ENCODE measurements around the gene GRIK1.

GRIK1 gene

GRCh38 chr21:29951911-29952310 lies 12.1 kb upstream of the GRIK1 start:
- Histone ChIP-seq H3K9me3 (ENCODE audit: control insufficient read depth, insufficient read depth, low read depth, low read length) (no peaks in the 10 kb centered on the region), H3K4me3 (ENCODE audit: low read depth, low read length) (no peak overlapping the region), H3K27ac (ENCODE audit: extremely low read depth, low read depth, low read length) (no peak overlapping the region), H3K36me3 (ENCODE audit: control insufficient read depth in 2 of 2, insufficient read depth in 1 of 2, low read length in 2 of 2) (no peaks in the 10 kb centered on the region), H3K4me1 (ENCODE audit: control insufficient read depth, insufficient read depth, low read length) (no peaks in the 10 kb centered on the region)
- POLR2A ChIA-PET: no interaction called here
- CTCF ChIA-PET: no interaction called here
- TF ChIP-seq ZNF112 (tag by site-specific recombination; IDR thresholded peaks at IDR 0.05) (no peak), ZNF623 (tag by site-specific recombination; IDR thresholded peaks at IDR 0.05) (no peak), ZNF184 (tag by site-specific recombination; IDR thresholded peaks at IDR 0.05) (no peak), ZNF155 (tag by site-specific recombination; IDR thresholded peaks at IDR 0.05) (no peak), ZNF391 (tag by site-specific recombination; IDR thresholded peaks at IDR 0.05; ENCODE audit: borderline replicate concordance, low read depth) (no peak), ZNF658 (tag by site-specific recombination; IDR thresholded peaks at IDR 0.05) (no peak), ZNF777 (tag by site-specific recombination; IDR thresholded peaks at IDR 0.05; ENCODE audit: borderline replicate concordance) (no peak), ZNF600 (tag by site-specific recombination; IDR thresholded peaks at IDR 0.05) (no peak), ZNF510 (tag by site-specific recombination; IDR thresholded peaks at IDR 0.05; ENCODE audit: insufficient replicate concordance) (no peak), SP7 (tag by site-specific recombination; IDR thresholded peaks at IDR 0.05) (no peak), ZSCAN18 (tag by site-specific recombination; IDR thresholded peaks at IDR 0.05) (no peak), EGR2 (tag by site-specific recombination; IDR thresholded peaks at IDR 0.05; ENCODE audit: low read depth) (no peak), ZNF529 (tag by site-specific recombination; IDR thresholded peaks at IDR 0.05; ENCODE audit: insufficient replicate concordance) (no peak), PATZ1 (tag by site-specific recombination; IDR thresholded peaks at IDR 0.05) (no peak), ZNF624 (tag by site-specific recombination; IDR thresholded peaks at IDR 0.05) (no peak), ZNF548 (tag by site-specific recombination; IDR thresholded peaks at IDR 0.05) (no peak), PRDM10 (tag by site-specific recombination; IDR thresholded peaks at IDR 0.05) (no peak)
- TF ChIP-seq, protein P1, sequence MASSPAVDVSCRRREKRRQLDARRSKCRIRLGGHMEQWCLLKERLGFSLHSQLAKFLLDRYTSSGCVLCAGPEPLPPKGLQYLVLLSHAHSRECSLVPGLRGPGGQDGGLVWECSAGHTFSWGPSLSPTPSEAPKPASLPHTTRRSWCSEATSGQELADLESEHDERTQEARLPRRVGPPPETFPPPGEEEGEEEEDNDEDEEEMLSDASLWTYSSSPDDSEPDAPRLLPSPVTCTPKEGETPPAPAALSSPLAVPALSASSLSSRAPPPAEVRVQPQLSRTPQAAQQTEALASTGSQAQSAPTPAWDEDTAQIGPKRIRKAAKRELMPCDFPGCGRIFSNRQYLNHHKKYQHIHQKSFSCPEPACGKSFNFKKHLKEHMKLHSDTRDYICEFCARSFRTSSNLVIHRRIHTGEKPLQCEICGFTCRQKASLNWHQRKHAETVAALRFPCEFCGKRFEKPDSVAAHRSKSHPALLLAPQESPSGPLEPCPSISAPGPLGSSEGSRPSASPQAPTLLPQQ (tag by site-specific recombination; IDR thresholded peaks at IDR 0.05): no peak
- TF ChIP-seq, protein P2, sequence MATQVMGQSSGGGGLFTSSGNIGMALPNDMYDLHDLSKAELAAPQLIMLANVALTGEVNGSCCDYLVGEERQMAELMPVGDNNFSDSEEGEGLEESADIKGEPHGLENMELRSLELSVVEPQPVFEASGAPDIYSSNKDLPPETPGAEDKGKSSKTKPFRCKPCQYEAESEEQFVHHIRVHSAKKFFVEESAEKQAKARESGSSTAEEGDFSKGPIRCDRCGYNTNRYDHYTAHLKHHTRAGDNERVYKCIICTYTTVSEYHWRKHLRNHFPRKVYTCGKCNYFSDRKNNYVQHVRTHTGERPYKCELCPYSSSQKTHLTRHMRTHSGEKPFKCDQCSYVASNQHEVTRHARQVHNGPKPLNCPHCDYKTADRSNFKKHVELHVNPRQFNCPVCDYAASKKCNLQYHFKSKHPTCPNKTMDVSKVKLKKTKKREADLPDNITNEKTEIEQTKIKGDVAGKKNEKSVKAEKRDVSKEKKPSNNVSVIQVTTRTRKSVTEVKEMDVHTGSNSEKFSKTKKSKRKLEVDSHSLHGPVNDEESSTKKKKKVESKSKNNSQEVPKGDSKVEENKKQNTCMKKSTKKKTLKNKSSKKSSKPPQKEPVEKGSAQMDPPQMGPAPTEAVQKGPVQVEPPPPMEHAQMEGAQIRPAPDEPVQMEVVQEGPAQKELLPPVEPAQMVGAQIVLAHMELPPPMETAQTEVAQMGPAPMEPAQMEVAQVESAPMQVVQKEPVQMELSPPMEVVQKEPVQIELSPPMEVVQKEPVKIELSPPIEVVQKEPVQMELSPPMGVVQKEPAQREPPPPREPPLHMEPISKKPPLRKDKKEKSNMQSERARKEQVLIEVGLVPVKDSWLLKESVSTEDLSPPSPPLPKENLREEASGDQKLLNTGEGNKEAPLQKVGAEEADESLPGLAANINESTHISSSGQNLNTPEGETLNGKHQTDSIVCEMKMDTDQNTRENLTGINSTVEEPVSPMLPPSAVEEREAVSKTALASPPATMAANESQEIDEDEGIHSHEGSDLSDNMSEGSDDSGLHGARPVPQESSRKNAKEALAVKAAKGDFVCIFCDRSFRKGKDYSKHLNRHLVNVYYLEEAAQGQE (tag by site-specific recombination; IDR thresholded peaks at IDR 0.05): no peak
- TF ChIP-seq, protein P3, sequence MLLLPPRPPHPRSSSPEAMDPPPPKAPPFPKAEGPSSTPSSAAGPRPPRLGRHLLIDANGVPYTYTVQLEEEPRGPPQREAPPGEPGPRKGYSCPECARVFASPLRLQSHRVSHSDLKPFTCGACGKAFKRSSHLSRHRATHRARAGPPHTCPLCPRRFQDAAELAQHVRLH (tag by site-specific recombination; IDR thresholded peaks at IDR 0.05): no peak
